IMR-90 (cell line): Measurements from ENCODE around the gene MYCBP2.

ENCODE experiments used
- BHLHE40 ChIP-seq: fragments of 150-350 bp; IDR thresholded peaks from 2 replicates; pipeline ENCODE4 v1.6.1; 2016; ENCODE audit warnings: mild to moderate bottlenecking, low read depth, low read length
- CEBPB ChIP-seq: IDR thresholded peaks from 2 replicates; pipeline ENCODE4 v1.6.1; 2012; ENCODE audit warnings: low read depth, low read length, improper control_type of control experiment
- FOS ChIP-seq: fragments of 150-350 bp; IDR thresholded peaks from 2 replicates; pipeline ENCODE4 v1.6.1; 2016; ENCODE audit warnings: low read depth, low read length
- MAFK ChIP-seq: IDR thresholded peaks from 2 replicates; pipeline ENCODE4 v1.6.1; 2012; ENCODE audit warnings: low read depth, low read length, improper control_type of control experiment
- MAZ ChIP-seq: IDR thresholded peaks from 2 replicates; pipeline ENCODE4 v1.6.1; 2012; ENCODE audit warnings: low read depth, mild to moderate bottlenecking, low read length, improper control_type of control experiment, moderate library complexity, borderline replicate concordance
- MXI1 ChIP-seq: IDR thresholded peaks from 2 replicates; pipeline ENCODE4 v1.6.1; 2012; ENCODE audit warnings: low read depth, mild to moderate bottlenecking, low read length, moderate library complexity, borderline replicate concordance
- NFE2L2 ChIP-seq: fragments of 150-350 bp; IDR thresholded peaks from 2 replicates; pipeline ENCODE4 v1.6.1; 2016; ENCODE audit warnings: low read depth, mild to moderate bottlenecking, low read length
- POLR2A ChIP-seq: IDR thresholded peaks from 2 replicates; pipeline ENCODE4 v1.6.1; 2012; ENCODE audit warnings: mild to moderate bottlenecking, low read depth, low read length
- RAD21 ChIP-seq: IDR thresholded peaks from 2 replicates; pipeline ENCODE4 v1.6.1; 2012; ENCODE audit warnings: low read length, improper control_type of control experiment
- RCOR1 ChIP-seq: IDR thresholded peaks from 2 replicates; pipeline ENCODE4 v1.6.1; 2012; ENCODE audit warnings: mild to moderate bottlenecking, low read length, improper control_type of control experiment; ENCODE audit not compliant: insufficient replicate concordance
- RFX5 ChIP-seq: IDR thresholded peaks from 2 replicates; pipeline ENCODE4 v1.8.0; 2012; ENCODE audit warnings: low read depth, mild to moderate bottlenecking, low read length, moderate library complexity
- SMC3 ChIP-seq: fragments of 150-350 bp; IDR thresholded peaks from 2 replicates; pipeline ENCODE4 v1.6.1; 2016; ENCODE audit warnings: low read depth, mild to moderate bottlenecking, antibody characterized with exemption, low read length, moderate library complexity
- TF ChIP-seq, protein P1 (sequence below): conservative IDR thresholded peaks from 2 replicates; pipeline ENCODE4 v1.5.1; 2012; ENCODE audit warnings: mild to moderate bottlenecking, low read depth, low read length, improper control_type of control experiment
- TF ChIP-seq, protein P2 (sequence below): fragments of 150-350 bp; IDR thresholded peaks from 2 replicates; pipeline ENCODE4 v1.6.1; 2017; ENCODE audit warnings: mild to moderate bottlenecking, antibody characterized with exemption, low read length, low read depth

DNA sequence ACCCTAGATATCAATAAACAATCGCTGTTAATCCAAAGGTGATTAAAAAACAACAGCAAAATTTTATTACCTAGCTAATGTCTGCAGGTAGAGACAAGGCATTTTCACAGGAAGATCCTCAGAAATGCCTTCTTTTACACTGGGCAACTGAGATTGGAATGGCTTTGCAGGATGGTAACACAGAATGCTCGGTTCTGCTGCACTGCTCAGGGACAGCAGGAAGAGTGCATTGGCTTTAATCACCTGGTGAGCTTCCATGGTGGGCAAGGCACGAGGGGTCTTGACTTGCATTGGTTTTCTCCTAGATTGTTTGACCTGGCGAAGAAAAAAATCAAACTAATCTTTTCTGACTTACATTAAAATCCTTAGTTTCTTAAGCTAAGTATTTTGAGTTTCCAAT lies 231.6 kb downstream of the MYCBP2 start:
- TF ChIP-seq, protein P1, sequence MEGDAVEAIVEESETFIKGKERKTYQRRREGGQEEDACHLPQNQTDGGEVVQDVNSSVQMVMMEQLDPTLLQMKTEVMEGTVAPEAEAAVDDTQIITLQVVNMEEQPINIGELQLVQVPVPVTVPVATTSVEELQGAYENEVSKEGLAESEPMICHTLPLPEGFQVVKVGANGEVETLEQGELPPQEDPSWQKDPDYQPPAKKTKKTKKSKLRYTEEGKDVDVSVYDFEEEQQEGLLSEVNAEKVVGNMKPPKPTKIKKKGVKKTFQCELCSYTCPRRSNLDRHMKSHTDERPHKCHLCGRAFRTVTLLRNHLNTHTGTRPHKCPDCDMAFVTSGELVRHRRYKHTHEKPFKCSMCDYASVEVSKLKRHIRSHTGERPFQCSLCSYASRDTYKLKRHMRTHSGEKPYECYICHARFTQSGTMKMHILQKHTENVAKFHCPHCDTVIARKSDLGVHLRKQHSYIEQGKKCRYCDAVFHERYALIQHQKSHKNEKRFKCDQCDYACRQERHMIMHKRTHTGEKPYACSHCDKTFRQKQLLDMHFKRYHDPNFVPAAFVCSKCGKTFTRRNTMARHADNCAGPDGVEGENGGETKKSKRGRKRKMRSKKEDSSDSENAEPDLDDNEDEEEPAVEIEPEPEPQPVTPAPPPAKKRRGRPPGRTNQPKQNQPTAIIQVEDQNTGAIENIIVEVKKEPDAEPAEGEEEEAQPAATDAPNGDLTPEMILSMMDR = no peak
- TF ChIP-seq CEBPB (no peak), POLR2A (no peak), FOS (no peak), RFX5 (no peak), RCOR1 (no peak), RAD21 (no peak), MXI1 (no peak), MAFK (no peak), MAZ (no peak), BHLHE40 (no peak), NFE2L2 (no peak), SMC3 (no peak)
- TF ChIP-seq, protein P2, sequence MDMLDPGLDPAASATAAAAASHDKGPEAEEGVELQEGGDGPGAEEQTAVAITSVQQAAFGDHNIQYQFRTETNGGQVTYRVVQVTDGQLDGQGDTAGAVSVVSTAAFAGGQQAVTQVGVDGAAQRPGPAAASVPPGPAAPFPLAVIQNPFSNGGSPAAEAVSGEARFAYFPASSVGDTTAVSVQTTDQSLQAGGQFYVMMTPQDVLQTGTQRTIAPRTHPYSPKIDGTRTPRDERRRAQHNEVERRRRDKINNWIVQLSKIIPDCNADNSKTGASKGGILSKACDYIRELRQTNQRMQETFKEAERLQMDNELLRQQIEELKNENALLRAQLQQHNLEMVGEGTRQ = no peak
